Activated gamma-delta T cell treated with anti-CD3 and anti-CD28 coated beads, Interleukin-2, amount 50 U/mL, for 16 hours (primary cell): ENCODE measurements around the gene HOXC4.
"Not testable (repeated sequence)": the region's sequence is repeated elsewhere in the genome, so short reads cannot be mapped to it uniquely, and the experiment has no call there.

ENCODE experiments used
- DNase-seq: peaks from one replicate; pipeline ENCODE4 v3.0.0-alpha.2; 2020; ENCODE audit warnings: low read depth

The HOXC4 gene

GRCh38 chr12:54041097-54041690 is 12.4 kb upstream of the HOXC4 start:
- no peak for DNase-seq

- DNase-seq = not testable (repeated sequence)
Observed at GRCh38 chr12:54042033-54042432, 11.6 kb upstream of the HOXC4 start.

- no peak for DNase-seq
Observed at GRCh38 chr12:54042970-54043853, 10.4 kb upstream of the HOXC4 start.

- no peak for DNase-seq
Observed at GRCh38 chr12:54044425-54045103, 9.1 kb upstream of the HOXC4 start.

GRCh38 chr12:54045401-54045800 is 8.2 kb upstream of the HOXC4 start:
- DNase-seq = no peak

- no peak for DNase-seq
Observed at GRCh38 chr12:54045868-54046521, 7.6 kb upstream of the HOXC4 start.

GRCh38 chr12:54046809-54047159 is 6.9 kb upstream of the HOXC4 start:
- no peak for DNase-seq

GRCh38 chr12:54047160-54047963 is 6.3 kb upstream of the HOXC4 start:
- no peak for DNase-seq

- no peak for DNase-seq
Observed at GRCh38 chr12:54047964-54048303, 5.7 kb upstream of the HOXC4 start.

GRCh38 chr12:54048406-54049093 is 5.1 kb upstream of the HOXC4 start:
- DNase-seq = no peak

GRCh38 chr12:54049108-54049507 is 4.5 kb upstream of the HOXC4 start:
- DNase-seq = no peak

GRCh38 chr12:54050482-54050810 is 3.2 kb upstream of the HOXC4 start:
- no peak for DNase-seq

- no peak for DNase-seq
Observed at GRCh38 chr12:54051026-54051842, 2.4 kb upstream of the HOXC4 start.

- no peak for DNase-seq
Observed at GRCh38 chr12:54051874-54052437, 1.7 kb upstream of the HOXC4 start.

- no peak for DNase-seq
Observed at GRCh38 chr12:54052438-54053002, 1.1 kb upstream of the HOXC4 start.

- DNase-seq = no peak
Observed at GRCh38 chr12:54053003-54053750, 458 bp upstream of the HOXC4 start.

- DNase-seq = no peak
Observed at GRCh38 chr12:54054742-54055194, 1.1 kb downstream of the HOXC4 start.

GRCh38 chr12:54055552-54055951 is 1.9 kb downstream of the HOXC4 start:
- DNase-seq = no peak

- no peak for DNase-seq
Observed at GRCh38 chr12:54056110-54056509, 2.5 kb downstream of the HOXC4 start.
